Fibroblast of skin of right quadriceps (primary cell): Measurements from ENCODE around the gene CASTOR1.

Experiments used
- DNase-seq: peaks from one replicate; pipeline ENCODE4 v3.0.0-alpha.2; 2013

Gene CASTOR1

GRCh38 chr22:30244066-30244465 is 45.2 kb downstream of the CASTOR1 start:
- no peak for DNase-seq

DNA sequence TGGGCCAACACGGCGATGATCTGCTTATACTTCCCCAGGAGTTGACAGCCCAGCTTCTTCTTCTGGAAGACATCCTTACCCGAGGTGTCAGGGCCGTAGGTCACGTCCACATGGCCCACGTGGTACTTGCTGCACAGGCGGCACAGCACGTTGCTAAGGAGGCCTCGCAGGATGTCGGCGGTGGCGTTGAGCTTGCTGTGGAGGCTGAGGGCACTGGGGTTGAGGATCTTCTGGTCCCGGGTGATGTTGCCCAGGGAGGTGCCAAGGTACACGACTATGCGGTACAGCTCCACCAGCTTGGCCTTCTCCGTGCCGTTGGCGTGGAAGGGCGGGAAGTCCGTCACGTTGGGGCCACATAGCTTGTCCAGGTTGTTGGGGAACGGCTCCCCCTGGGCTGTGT is 45.6 kb downstream of the CASTOR1 start:
- no peak for DNase-seq

- no peak for DNase-seq
Observed at GRCh38 chr22:30241576-30242371, 47.5 kb downstream of the CASTOR1 start.

GRCh38 chr22:30240541-30241417 is 48.5 kb downstream of the CASTOR1 start:
- DNase-seq, result peak; percentile 34

DNA sequence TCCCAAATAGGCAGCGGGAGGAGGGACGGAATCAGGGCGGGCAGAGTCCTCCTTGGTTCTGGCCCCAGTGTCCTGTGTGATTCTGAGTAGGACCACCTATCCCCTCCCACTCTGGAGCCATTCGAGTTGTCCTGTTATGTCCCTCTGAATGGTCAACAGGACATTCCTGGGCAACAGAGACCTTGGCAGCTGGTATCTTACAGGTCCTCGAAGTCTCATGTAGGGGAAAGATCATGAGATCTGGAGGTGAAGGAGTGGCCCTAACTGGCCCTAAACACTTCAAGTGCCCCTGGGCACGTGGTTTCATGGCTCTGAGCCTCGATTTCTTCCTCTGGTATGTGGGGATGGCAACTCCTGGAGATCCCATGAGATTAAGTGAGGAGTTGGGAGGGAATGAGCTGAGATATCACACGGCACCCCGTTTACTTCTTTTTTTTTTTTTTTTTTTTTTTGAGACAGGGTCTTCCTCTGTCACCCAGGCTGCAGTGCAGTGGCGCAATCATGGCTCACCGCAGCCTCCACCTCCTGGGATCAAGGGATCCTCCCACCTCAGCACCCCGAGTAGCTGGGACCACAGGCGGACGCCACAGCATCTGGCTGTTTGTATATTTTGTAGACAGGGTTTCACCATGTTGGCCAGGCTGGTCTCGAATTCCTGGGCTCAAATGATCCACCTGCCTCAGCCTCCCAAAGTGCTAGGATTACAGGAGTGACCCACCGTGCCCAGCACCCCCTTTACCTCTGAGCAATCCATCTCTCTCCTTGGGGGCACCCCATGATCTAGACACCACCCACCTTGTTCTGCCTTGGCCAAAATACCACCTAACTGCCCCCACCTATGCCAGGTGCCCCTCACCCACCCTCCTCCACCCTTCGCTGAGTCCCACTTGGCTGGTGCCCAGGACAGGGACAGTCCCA is 49.6 kb downstream of the CASTOR1 start:
- no peak for DNase-seq

DNA sequence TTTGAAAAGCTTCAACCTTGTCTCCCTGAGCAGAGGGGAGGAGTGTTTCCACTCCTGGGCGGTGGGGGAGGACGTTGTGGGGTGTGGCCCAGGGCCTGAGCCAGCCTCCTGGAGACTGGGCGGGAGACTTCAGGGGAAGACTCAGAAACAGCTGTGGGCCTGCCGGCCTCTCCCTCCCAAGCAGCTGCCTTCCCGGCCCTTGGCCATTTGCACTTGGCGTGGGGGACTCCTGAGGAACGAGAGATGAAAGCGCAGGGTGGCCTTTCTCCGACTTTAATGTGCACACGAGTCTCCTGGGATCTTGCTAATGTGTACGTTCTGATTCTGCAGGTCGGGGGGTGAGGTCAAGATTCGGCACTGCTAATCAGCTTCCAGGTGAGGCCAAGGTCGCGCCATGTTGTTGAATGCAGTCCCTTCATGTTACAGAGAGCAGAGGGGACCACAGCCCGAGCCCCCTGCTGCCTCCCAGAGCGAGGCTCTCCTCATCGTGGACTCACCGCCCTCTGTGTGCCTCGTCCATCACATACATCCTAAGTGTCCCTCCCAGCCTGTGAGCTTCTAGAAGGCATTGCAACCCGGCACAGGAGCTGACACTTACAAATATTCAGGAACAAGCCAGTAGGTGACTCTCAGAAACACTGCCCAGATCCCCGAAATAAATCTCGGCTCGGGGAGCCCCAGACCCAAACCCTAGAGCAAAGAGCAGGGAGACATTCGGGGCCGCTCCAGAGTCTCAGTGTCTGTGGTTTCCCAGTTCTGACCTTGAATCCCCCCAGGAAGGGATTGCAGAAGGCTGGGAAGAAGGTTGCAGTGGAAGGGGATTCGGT is 50.4 kb downstream of the CASTOR1 start:
- DNase-seq, result peak; percentile 61

DNA sequence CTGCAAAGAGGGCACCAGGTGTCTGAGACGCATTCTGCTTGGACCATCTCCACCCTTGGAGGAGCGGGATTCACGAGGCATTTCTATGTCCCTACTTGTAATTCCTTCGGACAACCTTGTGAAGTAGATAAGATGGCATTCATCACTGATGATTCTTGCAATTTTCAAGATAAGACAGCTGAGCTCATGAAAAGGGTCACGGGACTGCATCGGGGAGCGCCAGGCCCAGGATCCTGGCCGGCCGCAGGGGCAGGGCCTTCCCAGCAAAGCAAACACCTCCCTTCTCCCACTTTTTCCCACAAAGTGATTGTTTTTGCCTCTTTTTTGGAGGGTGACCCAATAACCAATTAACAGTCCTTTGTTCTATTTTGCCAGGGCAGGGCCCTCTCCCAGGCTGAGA is 51.2 kb downstream of the CASTOR1 start:
- no peak for DNase-seq

DNA sequence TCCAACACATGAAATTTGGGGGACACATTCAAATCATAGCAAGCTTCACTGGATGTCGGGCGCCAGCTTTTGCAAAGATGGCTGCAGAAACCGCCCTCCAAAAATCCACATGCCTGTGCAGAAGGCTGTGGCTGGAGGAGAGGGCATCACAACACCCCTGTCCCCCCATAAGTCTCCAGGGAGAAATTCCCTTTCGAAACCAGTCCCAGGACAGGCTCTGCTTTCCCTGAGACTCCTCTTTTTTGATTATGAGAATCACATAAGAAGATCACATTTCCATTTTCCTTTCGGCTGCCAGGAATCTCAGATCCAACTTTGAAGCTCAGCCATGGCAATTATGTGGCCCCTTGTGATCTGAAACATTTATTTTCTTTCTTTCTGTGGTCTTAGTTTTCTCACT is 52.4 kb downstream of the CASTOR1 start:
- DNase-seq, result no peak

DNA sequence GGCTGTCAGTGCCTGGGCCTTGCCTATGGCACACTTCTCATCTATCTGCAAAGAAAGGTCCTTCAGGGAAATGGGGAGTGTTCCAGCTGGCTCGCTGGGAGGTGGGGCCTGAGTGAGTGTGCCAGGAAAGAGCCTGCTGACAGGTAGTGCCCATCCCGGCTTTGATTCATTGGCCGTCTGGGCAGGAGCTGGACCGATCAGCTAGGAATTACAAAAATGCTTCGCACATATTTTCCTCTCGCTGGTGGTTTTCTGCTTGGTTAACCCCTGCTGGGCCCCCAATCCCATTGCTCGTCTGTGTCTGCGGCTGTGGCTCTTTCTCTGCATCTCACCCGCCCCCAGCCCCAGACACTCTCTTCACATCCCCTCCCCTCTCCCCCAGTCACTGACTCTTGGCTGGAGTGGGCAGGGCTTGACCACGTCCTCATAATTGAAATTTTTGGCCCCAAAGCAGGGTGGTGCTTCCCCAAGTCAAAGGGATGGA is 53.6 kb downstream of the CASTOR1 start:
- DNase-seq, result peak; percentile 93
